HG02973 (cell line): ENCODE data around the gene SKIC2.

ENCODE experiments used
- ATAC-seq: cut with Tn5 transposase; IDR thresholded peaks from one replicate; pipeline ENCODE4 v1.9.1; 2021; ENCODE audit warnings: moderate library complexity; ENCODE audit not compliant: unreplicated experiment

Gene SKIC2

GRCh38 chr6:31945154-31945506 lies 13.8 kb upstream of the SKIC2 start:
- ATAC-seq: no peak

- ATAC-seq: no peak
Measured at GRCh38 chr6:31945507-31946369, 13.2 kb upstream of the SKIC2 start, which contains the start of gene CFB. Gene CFB (plus strand): TSS chr6:31946095. CDS start chr6:31946222, 127 bp downstream.

GRCh38 chr6:31946370-31946885 lies 12.5 kb upstream of the SKIC2 start:
- ATAC-seq: no peak

GRCh38 chr6:31947070-31947675 lies 11.8 kb upstream of the SKIC2 start:
- ATAC-seq: no peak

- ATAC-seq: no peak
Measured at GRCh38 chr6:31947864-31948263, 11.1 kb upstream of the SKIC2 start.

GRCh38 chr6:31948306-31948705 lies 10.7 kb upstream of the SKIC2 start:
- ATAC-seq: no peak

GRCh38 chr6:31948753-31949413 lies 10.1 kb upstream of the SKIC2 start:
- ATAC-seq: no peak

GRCh38 chr6:31949926-31950548 lies 8.9 kb upstream of the SKIC2 start:
- ATAC-seq: no peak

GRCh38 chr6:31952140-31952805 lies 6.7 kb upstream of the SKIC2 start:
- ATAC-seq: no peak

GRCh38 chr6:31952890-31953289 lies 6.1 kb upstream of the SKIC2 start:
- ATAC-seq: no peak

- ATAC-seq: no peak
Measured at GRCh38 chr6:31954511-31954910, 4.5 kb upstream of the SKIC2 start.

GRCh38 chr6:31956796-31957195 lies 2.2 kb upstream of the SKIC2 start:
- no peak for ATAC-seq

- no peak for ATAC-seq
Measured at GRCh38 chr6:31958412-31958740, 599 bp upstream of the SKIC2 start.

- no peak for ATAC-seq
Measured at GRCh38 chr6:31961616-31962015, 2.6 kb downstream of the SKIC2 start.

GRCh38 chr6:31963921-31964320 lies 4.9 kb downstream of the SKIC2 start:
- ATAC-seq: no peak

- no peak for ATAC-seq
Measured at GRCh38 chr6:31965700-31966099, 6.7 kb downstream of the SKIC2 start.

- no peak for ATAC-seq
Measured at GRCh38 chr6:31966506-31966905, 7.5 kb downstream of the SKIC2 start.

GRCh38 chr6:31966997-31967925 lies 8.3 kb downstream of the SKIC2 start:
- no peak for ATAC-seq

- no peak for ATAC-seq
Measured at GRCh38 chr6:31967926-31968320, 8.9 kb downstream of the SKIC2 start.

- no peak for ATAC-seq
Measured at GRCh38 chr6:31968326-31968725, 9.4 kb downstream of the SKIC2 start.
